HG03175 (cell line): ENCODE results near the gene BID.

ENCODE experiments used
- ATAC-seq: cut with Tn5 transposase; IDR thresholded peaks from one replicate; pipeline ENCODE4 v1.9.1; 2021; ENCODE audit warnings: mild to moderate bottlenecking, moderate library complexity; ENCODE audit not compliant: unreplicated experiment

The BID gene

GRCh38 chr22:17803609-17804270 is 29.5 kb upstream of the BID start:
- no peak for ATAC-seq

GRCh38 chr22:17802822-17803221 is 28.6 kb upstream of the BID start:
- ATAC-seq = no peak

- no peak for ATAC-seq
Observed at GRCh38 chr22:17802411-17802810, 28.1 kb upstream of the BID start.

GRCh38 chr22:17797721-17798559 is 23.7 kb upstream of the BID start:
- peak; percentile 58 for ATAC-seq

- ATAC-seq = no peak
Observed at GRCh38 chr22:17796695-17797094, 22.4 kb upstream of the BID start.

- no peak for ATAC-seq
Observed at GRCh38 chr22:17795661-17796548, 21.6 kb upstream of the BID start.

- no peak for ATAC-seq
Observed at GRCh38 chr22:17794726-17795542, 20.7 kb upstream of the BID start.

GRCh38 chr22:17792854-17793434 is 18.7 kb upstream of the BID start:
- no peak for ATAC-seq

GRCh38 chr22:17792299-17792698 is 18.0 kb upstream of the BID start:
- no peak for ATAC-seq

GRCh38 chr22:17791196-17791595 is 16.9 kb upstream of the BID start:
- no peak for ATAC-seq

- no peak for ATAC-seq
Observed at GRCh38 chr22:17789379-17790200, 15.3 kb upstream of the BID start.

GRCh38 chr22:17788528-17789378 is 14.5 kb upstream of the BID start:
- ATAC-seq = no peak

GRCh38 chr22:17787716-17788330 is 13.6 kb upstream of the BID start:
- no peak for ATAC-seq

GRCh38 chr22:17787241-17787640 is 13.0 kb upstream of the BID start:
- no peak for ATAC-seq

GRCh38 chr22:17786435-17787161 is 12.3 kb upstream of the BID start:
- no peak for ATAC-seq

GRCh38 chr22:17785185-17786184 is 11.2 kb upstream of the BID start:
- ATAC-seq = no peak
